ENCODE results near the gene PTP4A2. TPM values are rescaled to one million over a fixed set of nuclear protein-coding genes. Genes with fewer than 3 reads are reported as not detected.

The PTP4A2 gene
- total and polyA plus RNA-seq, 2 of the 13 experiments (the other 11 are each of a cell fraction or from before 2014, with no cell fraction given) = 173 to 225 TPM

- TF ChIP-seq HMGXB3 (CRISPR knock-in tag; IDR thresholded peaks at IDR 0.05; ENCODE audit: borderline replicate concordance) (peak; percentile 76), SP4 (CRISPR knock-in tag; IDR thresholded peaks at IDR 0.05) (peak; percentile 96), ZSCAN31 (CRISPR knock-in tag; IDR thresholded peaks at IDR 0.05; ENCODE audit: low read depth) (peak; percentile 97), NFYC (CRISPR knock-in tag; IDR thresholded peaks at IDR 0.05) (peak; percentile 70), KAT2B (IDR thresholded peaks at IDR 0.05; ENCODE audit: borderline replicate concordance, low read depth, low read length) (no peak), FOXJ3 (CRISPR knock-in tag; IDR thresholded peaks at IDR 0.05; ENCODE audit: borderline replicate concordance) (no peak), KDM2A (CRISPR knock-in tag; IDR thresholded peaks at IDR 0.05; ENCODE audit: borderline replicate concordance, low read depth) (peak; percentile 92), BCL6 (CRISPR knock-in tag; IDR thresholded peaks at IDR 0.05) (peak; percentile 68), ZNF550 (CRISPR knock-in tag; IDR thresholded peaks at IDR 0.05; ENCODE audit: borderline replicate concordance) (0 out of 2 replicates have a peak, but pooled peaks have one; percentile 87), SRSF9 (IDR thresholded peaks at IDR 0.05; ENCODE audit: borderline replicate concordance, insufficient read depth, low read depth, low read length, poor library complexity, severe bottlenecking) (no peak), MED13 (CRISPR knock-in tag; IDR thresholded peaks at IDR 0.05) (peak; percentile 93), ZSCAN12 (CRISPR knock-in tag; IDR thresholded peaks at IDR 0.05) (no peak), CCAR2 (optimal IDR thresholded peaks at IDR 0.05; ENCODE audit: low read depth, low read length) (no peak), TGIF2 (CRISPR knock-in tag; IDR thresholded peaks at IDR 0.05) (peak; percentile 91), ZBTB33 (CRISPR knock-in tag; IDR thresholded peaks at IDR 0.05) (peak; percentile 84), PHF21A (CRISPR knock-in tag; IDR thresholded peaks at IDR 0.05) (no peak), HHEX (CRISPR knock-in tag; IDR thresholded peaks at IDR 0.05) (no peak), ZNF225 (CRISPR knock-in tag; IDR thresholded peaks at IDR 0.05) (peak; percentile 98), SALL2 (CRISPR knock-in tag; IDR thresholded peaks at IDR 0.05) (peak; percentile 92), CBFB (CRISPR knock-in tag; IDR thresholded peaks at IDR 0.05) (peak; percentile 88), ZNF605 (CRISPR knock-in tag; IDR thresholded peaks at IDR 0.05) (peak; percentile 99), GTF2F1 (IDR thresholded peaks at IDR 0.05; ENCODE audit: low read length) (no peak), DDIT3 (CRISPR knock-in tag; IDR thresholded peaks at IDR 0.05) (peak; percentile 77; the same call in 1 of the 2 replicates), ZNF383 (CRISPR knock-in tag; IDR thresholded peaks at IDR 0.05; ENCODE audit: borderline replicate concordance) (no peak)
Measured at GRCh38 chr1:31938184-31938975, at the start of gene PTP4A2 (continued).

Measured in HepG2 (cell line).